GM12878 (cell line): ENCODE results near the gene GPC6. TPM values are rescaled to one million over a fixed set of nuclear protein-coding genes. Genes with fewer than 3 reads are reported as not detected.

Experiments used
- ATAC-seq: fragments of 200-7000 bp; cut with Tn5 transposase; 3 replicates; pipeline ENCODE4 v1.9.1; 2020; ENCODE audit warnings: mild to moderate bottlenecking, moderate library complexity
- BruUV-seq: library from RNA; stranded (reverse); fragments of 400-500 nt; replicated peaks from 2 replicates; lab custom pipeline; 2021; lab: Mats Ljungman, UMichigan
- CTCF ChIA-PET: fragments of 300-600 bp; sonication (Branson Sonifier 250); formaldehyde crosslinking; extraction: SDS; loops from one replicate; lab custom pipeline; 2021; ENCODE audit warnings: inconsistent platforms; lab: Yijun Ruan, JAX
- POLR2A ChIA-PET: fragments of 350-600 bp; formaldehyde crosslinking; extraction: SDS; loops from one replicate; lab custom pipeline; 2021; ENCODE audit warnings: inconsistent platforms; lab: Charles Lee
- RAD21 ChIA-PET: fragments of 300-600 bp; sonication (Branson Sonifier 250); formaldehyde crosslinking; loops from one replicate; lab custom pipeline; 2023; ENCODE audit warnings: antibody characterized with exemption; ENCODE audit not compliant: unreplicated experiment; lab: Charles Lee
- SMC1A ChIA-PET: fragments of 300-600 bp; sonication (Branson Sonifier 250); formaldehyde crosslinking; loops from one replicate; lab custom pipeline; 2023; ENCODE audit not compliant: unreplicated experiment, uncharacterized antibody; lab: Charles Lee
- DNase-seq: peaks from one replicate; pipeline ENCODE4 v3.0.0-alpha.2; 2011; ENCODE audit warnings: low read depth, low spot score
- FAIRE-seq: peaks from 3 replicates; lab custom pipeline; 2011; peaks lifted over from hg19 to GRCh38; lab: Jason Lieb, UNC
- H2AFZ ChIP-seq: 2 replicates; pipeline ENCODE4 v1.6.0; 2011; ENCODE audit warnings: low read depth, low read length, control low read depth; ENCODE audit not compliant: control insufficient read depth
- H3K27ac ChIP-seq: 2 replicates; pipeline ENCODE4 v1.5.1; 2011; ENCODE audit warnings: control low read depth; ENCODE audit not compliant: control insufficient read depth, insufficient read depth
- H3K27me3 ChIP-seq, 2 experiments: replicated peaks in 1 of 2; 2 replicates each; pipeline versions ENCODE4 v1.6.0 to v1.6.1; 2011; ENCODE audit warnings: low read length in 1 of 2; ENCODE audit not compliant: control insufficient read depth in 2 of 2, insufficient read depth in 2 of 2
- H3K36me3 ChIP-seq, 2 experiments: 2 replicates each; pipeline ENCODE4 v1.5.1; 2011; ENCODE audit warnings: low read length in 1 of 2; ENCODE audit not compliant: control insufficient read depth in 2 of 2, insufficient read depth in 2 of 2
- H3K4me1 ChIP-seq: 2 replicates; pipeline ENCODE4 v1.6.1; 2011; ENCODE audit warnings: mild to moderate bottlenecking, low read length, moderate library complexity, mixed read lengths; ENCODE audit not compliant: control insufficient read depth, insufficient read depth
- H3K4me2 ChIP-seq: 2 replicates; pipeline ENCODE4 v1.6.0; 2011; ENCODE audit warnings: control low read depth; ENCODE audit not compliant: control insufficient read depth, insufficient read depth
- H3K4me3 ChIP-seq: fragments of 200-600 bp; sonication (generic); 2 replicates; pipeline ENCODE4 v1.5.1; 2016
- H3K79me2 ChIP-seq: 2 replicates; pipeline ENCODE4 v1.6.0; 2011; ENCODE audit warnings: low read length; ENCODE audit not compliant: control insufficient read depth, insufficient read depth
- H3K9ac ChIP-seq: 2 replicates; pipeline ENCODE4 v1.8.0; 2011; ENCODE audit warnings: low read length, control low read depth, mixed read lengths; ENCODE audit not compliant: control insufficient read depth, insufficient read depth
- H3K9me3 ChIP-seq: replicated peaks from 3 replicates; pipeline ENCODE4 v1.5.1; 2011; ENCODE audit warnings: mild to moderate bottlenecking, low read length; ENCODE audit not compliant: control insufficient read depth, insufficient read depth
- H4K20me1 ChIP-seq: 2 replicates; pipeline ENCODE4 v1.6.0; 2011; ENCODE audit not compliant: control insufficient read depth, insufficient read depth
- CBFB ChIP-seq: IDR thresholded peaks from 2 replicates; pipeline ENCODE4 v1.6.1; 2016; ENCODE audit warnings: antibody characterized with exemption, low read depth
- CREB1 ChIP-seq: IDR thresholded peaks from 2 replicates; pipeline ENCODE4 v1.6.1; 2012; ENCODE audit warnings: low read depth, mild to moderate bottlenecking, inconsistent platforms
- EP300 ChIP-seq, 2 experiments: fragments of 150-350 bp in 1 of 2; IDR thresholded peaks; 2 replicates each; pipeline ENCODE4 v1.6.1; 2011 to 2012; ENCODE audit warnings: low read depth in 2 of 2, low read length in 2 of 2, borderline replicate concordance in 1 of 2, improper control_type of control experiment in 1 of 2, inconsistent platforms in 1 of 2; ENCODE audit not compliant: control insufficient read depth in 1 of 2
- RB1 ChIP-seq: fragments of 450-650 bp; formaldehyde crosslinking; IDR thresholded peaks from 2 replicates; pipeline ENCODE4 v1.6.1; 2017; ENCODE audit warnings: mild to moderate bottlenecking, borderline replicate concordance
- SPI1 ChIP-seq: IDR thresholded peaks from 2 replicates; pipeline ENCODE4 v1.6.1; 2011; ENCODE audit warnings: low read depth, mild to moderate bottlenecking, low read length, moderate library complexity, borderline replicate concordance; ENCODE audit not compliant: insufficient read depth
- TBL1XR1 ChIP-seq: IDR thresholded peaks from 2 replicates; pipeline ENCODE4 v1.6.1; 2012; ENCODE audit warnings: low read depth, low read length, improper control_type of control experiment
- ZNF687 ChIP-seq: fragments of 450-650 bp; IDR thresholded peaks from 2 replicates; pipeline ENCODE4 v1.6.1; 2017; ENCODE audit warnings: mild to moderate bottlenecking, moderate library complexity
- ZZZ3 ChIP-seq: IDR thresholded peaks from 2 replicates; pipeline ENCODE4 v1.6.1; 2011; ENCODE audit warnings: low read depth; ENCODE audit not compliant: control insufficient read depth, insufficient read length
- WGBS: methylation state at CpG from one replicate; pipeline ENCODE4 v1.1.6; 2016; ENCODE audit warnings: low lambda C conversion rate; ENCODE audit not compliant: insufficient replicate concordance, insufficient coverage; ENCODE audit errors: missing lambda C conversion rate; 5-methylcytosine and 5-hydroxymethylcytosine counted together
- in situ Hi-C: fragments of 300-500 bp; cut with MboI; formaldehyde crosslinking; loops from 9 replicates; pipeline ENCODE4 v1.14.3; 2018; ENCODE audit warnings: mixed read lengths
- intact Hi-C: fragments of 100-400 bp; cut with micrococcal nuclease; formaldehyde crosslinking; loops from one replicate; pipeline ENCODE4 v1.14.2; 2022; ENCODE audit not compliant: unreplicated experiment
- polyA plus RNA-seq, 11 experiments: library from polyadenylated mRNA; depleted of rRNA in 4 of 11; unstranded in 6 of 11; stranded (reverse) in 5 of 11; fragments of >200 nt; fragmentation: Nextera tagmentation in 4 of 11; fragmentation: Illumina TruSeq in 1 of 11; extraction: Ambion mirVana in 4 of 11; extraction: Trizol in 1 of 11; gene quantifications; 1 replicate in 1 of 11; 2 replicates in 10 of 11; pipeline versions ENCODE4 v1.2.1 to v1.2.3, GENCODE V29; 2011 to 2016; ENCODE audit warnings: inconsistent platforms in 2 of 11, missing spikeins in 2 of 11, low read depth in 1 of 11
- total RNA-seq, 4 experiments: library from RNA; depleted of rRNA in 3 of 4; stranded (reverse); fragments of >200 nt in 3 of 4; fragmentation: Illumina TruSeq in 1 of 4; extraction: Trizol in 1 of 4; gene quantifications; 2 replicates each; pipeline versions ENCODE4 v1.2.1 to v1.2.3, GENCODE V29; 2013 to 2021

GPC6 gene
- total and polyA plus RNA-seq, 10 of the 15 experiments (the other 5 are each of a cell fraction or from before 2014, with no cell fraction given) = 0.03 to 0.04 (median 0.03) TPM; not detected in 7

- Histone ChIP-seq H3K79me2 (no peaks in the 10 kb centered on the region), H3K9me3 (no peaks in the 10 kb centered on the region), H4K20me1 (no peaks in the 10 kb centered on the region), H3K4me2 (no peak overlapping the region), H2AFZ (no peak overlapping the region), H3K9ac (no peak overlapping the region), H3K36me3 (no peaks in the 10 kb centered on the region), H3K4me3 (no peak overlapping the region), H3K27ac (no peak overlapping the region), H3K27me3 (no peaks in the 10 kb centered on the region), H3K4me1 (no peaks in the 10 kb centered on the region)
- no TSS peak for BruUV-seq
- ChIA-PET CTCF (interaction anchor here (1.1 to 1.8 kb wide), 2 partner anchors 128 to 249 kb away, joined by 3 to 4 read pairs; no protein-coding TSS in a partner anchor), SMC1A (interaction anchor here (0.8 kb wide), 1 partner anchor 50 kb away, joined by 3 read pairs; no protein-coding TSS in a partner anchor), POLR2A (interaction anchor here (0.6 kb wide), 1 partner anchor 77 kb away, joined by 3 read pairs; no protein-coding TSS in a partner anchor), RAD21 (no interaction called here)
- no peak for DNase-seq
- WGBS = 14% methylated on average over 3 of the region's 3 CpGs
- TF ChIP-seq CBFB (no peak), TBL1XR1 (no peak), ZZZ3 (no peak), SPI1 (no peak)
- FAIRE-seq = no peak
- in situ Hi-C loops (no loop called here), intact Hi-C loops (no loop called here)
- ATAC-seq = no peak
Measured at GRCh38 chr13:94112227-94112626, 885.6 kb downstream of the GPC6 start.

GRCh38 chr13:94112731-94113130 lies 886.1 kb downstream of the GPC6 start:
- DNase-seq (no peak), ATAC-seq (no peak), FAIRE-seq (no peak)
- in situ Hi-C loops (no loop called here), intact Hi-C loops (no loop called here)
- Histone ChIP-seq H4K20me1 (no peaks in the 10 kb centered on the region), H3K9me3 (no peaks in the 10 kb centered on the region), H3K4me1 (no peaks in the 10 kb centered on the region), H3K79me2 (no peaks in the 10 kb centered on the region), H3K27me3 (no peaks in the 10 kb centered on the region), H3K9ac (no peak overlapping the region), H3K4me3 (no peak overlapping the region), H3K4me2 (no peak overlapping the region), H3K27ac (no peak overlapping the region), H3K36me3 (no peaks in the 10 kb centered on the region), H2AFZ (no peak overlapping the region)
- WGBS = 25% methylated on average over 2 of the region's 2 CpGs
- TF ChIP-seq RB1 = no peak
- no peak for TF ChIP-seq ZNF687
- TF ChIP-seq CREB1 = no peak
- TF ChIP-seq EP300 (IDR thresholded peaks at IDR 0.05; ENCODE audit: borderline replicate concordance in 1 of 2, control insufficient read depth in 1 of 2, low read depth in 2 of 2, low read length in 2 of 2) = no peak
- SMC1A ChIA-PET = interaction anchor here (0.8 kb wide), 1 partner anchor 49 kb away, joined by 3 read pairs; no protein-coding TSS in a partner anchor
- no TSS peak for BruUV-seq
- CTCF ChIA-PET = interaction anchor here (1.8 kb wide), 1 partner anchor 249 kb away, joined by 4 read pairs; no protein-coding TSS in a partner anchor
- RAD21 ChIA-PET = no interaction called here
- POLR2A ChIA-PET = interaction anchor here (0.6 kb wide), 1 partner anchor 78 kb away, joined by 3 read pairs; no protein-coding TSS in a partner anchor
